ENCODE results near the gene ADNP.

ADNP gene

GRCh38 chr20:50953821-50954220, 22.6 kb upstream of the ADNP start:
- DNase-seq (ENCODE audit: low spot score) = no peak
- TF ChIP-seq, protein P1, sequence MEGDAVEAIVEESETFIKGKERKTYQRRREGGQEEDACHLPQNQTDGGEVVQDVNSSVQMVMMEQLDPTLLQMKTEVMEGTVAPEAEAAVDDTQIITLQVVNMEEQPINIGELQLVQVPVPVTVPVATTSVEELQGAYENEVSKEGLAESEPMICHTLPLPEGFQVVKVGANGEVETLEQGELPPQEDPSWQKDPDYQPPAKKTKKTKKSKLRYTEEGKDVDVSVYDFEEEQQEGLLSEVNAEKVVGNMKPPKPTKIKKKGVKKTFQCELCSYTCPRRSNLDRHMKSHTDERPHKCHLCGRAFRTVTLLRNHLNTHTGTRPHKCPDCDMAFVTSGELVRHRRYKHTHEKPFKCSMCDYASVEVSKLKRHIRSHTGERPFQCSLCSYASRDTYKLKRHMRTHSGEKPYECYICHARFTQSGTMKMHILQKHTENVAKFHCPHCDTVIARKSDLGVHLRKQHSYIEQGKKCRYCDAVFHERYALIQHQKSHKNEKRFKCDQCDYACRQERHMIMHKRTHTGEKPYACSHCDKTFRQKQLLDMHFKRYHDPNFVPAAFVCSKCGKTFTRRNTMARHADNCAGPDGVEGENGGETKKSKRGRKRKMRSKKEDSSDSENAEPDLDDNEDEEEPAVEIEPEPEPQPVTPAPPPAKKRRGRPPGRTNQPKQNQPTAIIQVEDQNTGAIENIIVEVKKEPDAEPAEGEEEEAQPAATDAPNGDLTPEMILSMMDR (IDR thresholded peaks at IDR 0.05) = no peak
- H3K4me3 ChIP-seq = no peak overlapping the region
- no peak overlapping the region for H3K27ac ChIP-seq

- TF ChIP-seq, protein P1 (IDR thresholded peaks at IDR 0.05) = no peak
- DNase-seq (ENCODE audit: low spot score) = no peak
- Histone ChIP-seq H3K4me3 (no peak overlapping the region), H3K27ac (no peak overlapping the region)
These were observed 22.0 kb upstream of the ADNP start for GRCh38 chr20:50953196-50953595.

- Histone ChIP-seq H3K4me3 (no peak overlapping the region), H3K27ac (no peak overlapping the region)
- DNase-seq (ENCODE audit: low spot score) = no peak
- TF ChIP-seq, protein P1 (IDR thresholded peaks at IDR 0.05) = no peak
These were observed 17.0 kb upstream of the ADNP start for GRCh38 chr20:50948132-50948785.

DNA sequence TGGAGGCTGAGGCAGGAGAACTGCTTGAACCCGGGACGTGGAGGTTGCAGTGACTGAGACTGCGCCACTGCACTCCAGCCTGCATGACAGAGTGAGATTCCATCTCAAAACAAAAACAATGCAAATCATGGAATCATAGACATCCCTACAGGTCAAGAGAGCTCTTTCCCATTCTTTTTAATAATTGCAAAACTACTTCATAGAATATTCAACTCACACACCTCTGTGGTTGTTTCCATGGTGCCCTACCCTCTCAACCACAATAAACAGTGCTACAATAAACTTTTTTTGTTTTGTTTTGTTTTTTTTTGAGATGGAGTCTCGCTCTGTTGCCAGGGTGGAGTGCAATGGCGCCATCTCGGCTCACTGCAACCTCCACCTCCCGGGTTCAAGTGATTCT, 11.8 kb upstream of the ADNP start:
- TF ChIP-seq, protein P1 (IDR thresholded peaks at IDR 0.05) = no peak
- Histone ChIP-seq H3K4me3 (no peak overlapping the region), H3K27ac (no peak overlapping the region)
- DNase-seq (ENCODE audit: low spot score) = no peak

GRCh38 chr20:50933589-50933988, 2.4 kb upstream of the ADNP start:
- Histone ChIP-seq H3K4me3 (no peak overlapping the region), H3K27ac (no peak overlapping the region)
- no peak for DNase-seq (ENCODE audit: low spot score)
- TF ChIP-seq, protein P1 (IDR thresholded peaks at IDR 0.05) = no peak

DNA sequence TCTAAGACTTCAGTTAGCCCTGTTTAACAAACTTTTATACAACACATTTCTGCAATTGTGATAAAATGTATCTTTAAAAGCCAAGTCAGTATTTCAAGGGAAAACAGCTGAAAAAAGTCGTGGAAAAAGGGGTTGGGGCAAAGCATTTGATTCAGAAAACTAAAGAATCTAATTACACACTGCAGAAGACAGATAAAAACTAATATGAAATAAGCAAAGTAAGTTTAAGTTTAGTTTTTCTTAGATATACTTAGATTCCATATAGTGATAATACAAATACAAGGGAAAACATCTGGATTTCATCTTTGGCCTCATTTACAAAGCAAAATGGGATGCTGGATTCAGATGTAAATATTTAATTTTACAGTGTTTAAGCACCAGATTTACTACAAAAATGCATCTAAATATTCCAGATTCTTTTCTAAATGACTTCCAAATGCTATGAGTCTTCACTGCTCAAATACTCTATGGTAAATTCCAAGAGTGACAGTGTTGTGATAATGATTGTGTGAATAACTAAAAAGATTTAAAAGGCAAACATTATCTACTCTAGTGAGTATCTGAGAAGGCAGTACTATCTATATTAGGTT, 1.5 kb upstream of the ADNP start:
- Histone ChIP-seq H3K27ac (no peak overlapping the region), H3K4me3 (no peak overlapping the region)
- TF ChIP-seq, protein P1 (IDR thresholded peaks at IDR 0.05) = no peak
- no peak for DNase-seq (ENCODE audit: low spot score)

- DNase-seq (ENCODE audit: low spot score) = no peak
- H3K4me3 ChIP-seq = peak overlapping the region; percentile 93
- H3K27ac ChIP-seq = peak overlapping the region; percentile 98 to 100
- TF ChIP-seq, protein P1 (IDR thresholded peaks at IDR 0.05) = no peak
These were observed 814 bp upstream of the ADNP start for GRCh38 chr20:50932016-50932485.

All from coronary artery (tissue), 2 donors.